T-helper 2 cell (primary cell): ENCODE results near the gene OGFR.

Source experiments
- DNase-seq, 5 experiments: peaks; one replicate each; pipeline versions ENCODE4 v3.0.0 to v3.0.0-alpha.2; 2012 to 2022

Gene OGFR

GRCh38 chr20:62800314-62801259 is 4.0 kb upstream of the OGFR start:
- no peak for DNase-seq

- DNase-seq, result no peak
Observed at GRCh38 chr20:62801284-62802010, 3.2 kb upstream of the OGFR start.

- DNase-seq, result no peak
Observed at GRCh38 chr20:62802026-62802712, 2.5 kb upstream of the OGFR start.

- peak in 1 of 5 experiments; percentile 41 for DNase-seq
Observed at GRCh38 chr20:62804021-62804626, 511 bp upstream of the OGFR start.

GRCh38 chr20:62805155-62805710 is 598 bp downstream of the OGFR start:
- DNase-seq, result peak in 1 of 5 experiments; percentile 37

- DNase-seq, result no peak
Observed at GRCh38 chr20:62805711-62806382, 1.2 kb downstream of the OGFR start.

GRCh38 chr20:62806383-62807050 is 1.9 kb downstream of the OGFR start:
- DNase-seq, result no peak

GRCh38 chr20:62807444-62808210 is 3.0 kb downstream of the OGFR start:
- DNase-seq, result no peak

- DNase-seq, result peak; percentile 55 to 71 (median 66)
Observed at GRCh38 chr20:62808211-62808865, 3.7 kb downstream of the OGFR start.

GRCh38 chr20:62809530-62810428 is 5.1 kb downstream of the OGFR start:
- DNase-seq, result no peak

GRCh38 chr20:62811320-62811719 is 6.7 kb downstream of the OGFR start:
- no peak for DNase-seq

- no peak for DNase-seq
Observed at GRCh38 chr20:62811720-62812119, 7.1 kb downstream of the OGFR start.

- DNase-seq, result no peak
Observed at GRCh38 chr20:62812181-62812906, 7.7 kb downstream of the OGFR start.

GRCh38 chr20:62812907-62813200 is 8.2 kb downstream of the OGFR start:
- DNase-seq, result no peak

GRCh38 chr20:62813588-62813987 is 9.0 kb downstream of the OGFR start:
- DNase-seq, result no peak

- DNase-seq, result no peak
Observed at GRCh38 chr20:62814060-62814708, 9.5 kb downstream of the OGFR start.

- no peak for DNase-seq
Observed at GRCh38 chr20:62814709-62815065, 10.1 kb downstream of the OGFR start.
